TTC549 (cell line): ENCODE measurements around the gene RPL19.

Experiments
- FAIRE-seq: peaks from 2 replicates; lab custom pipeline; 2012; peaks lifted over from hg19 to GRCh38; lab: Jason Lieb, UNC

The RPL19 gene

DNA sequence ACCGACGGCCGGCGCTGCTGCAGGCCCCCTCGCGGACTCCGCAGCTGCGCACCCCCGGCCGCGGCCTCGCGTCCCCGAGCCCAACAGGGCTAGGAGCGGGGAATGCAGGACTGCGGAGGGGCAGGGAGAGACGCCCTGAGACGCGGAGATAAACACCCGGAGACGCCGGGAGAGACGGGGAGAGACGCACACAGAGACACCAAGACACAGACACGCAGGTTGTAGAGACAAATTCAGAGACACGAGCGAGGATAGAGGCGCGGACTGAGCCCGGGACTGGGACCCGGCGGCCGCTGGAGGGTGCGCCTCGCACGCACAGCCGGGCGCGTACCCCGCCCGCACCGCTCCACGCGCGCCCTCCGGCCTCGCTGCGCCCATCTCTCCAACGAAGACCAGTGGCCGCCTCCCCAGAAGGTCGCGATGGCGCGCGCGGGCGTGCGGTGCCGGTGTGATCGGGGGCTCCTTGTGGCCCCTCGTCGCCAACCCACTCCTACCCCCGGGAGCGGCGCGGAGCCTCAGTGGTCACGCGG, 24.8 kb downstream of the RPL19 start:
- no peak for FAIRE-seq

DNA sequence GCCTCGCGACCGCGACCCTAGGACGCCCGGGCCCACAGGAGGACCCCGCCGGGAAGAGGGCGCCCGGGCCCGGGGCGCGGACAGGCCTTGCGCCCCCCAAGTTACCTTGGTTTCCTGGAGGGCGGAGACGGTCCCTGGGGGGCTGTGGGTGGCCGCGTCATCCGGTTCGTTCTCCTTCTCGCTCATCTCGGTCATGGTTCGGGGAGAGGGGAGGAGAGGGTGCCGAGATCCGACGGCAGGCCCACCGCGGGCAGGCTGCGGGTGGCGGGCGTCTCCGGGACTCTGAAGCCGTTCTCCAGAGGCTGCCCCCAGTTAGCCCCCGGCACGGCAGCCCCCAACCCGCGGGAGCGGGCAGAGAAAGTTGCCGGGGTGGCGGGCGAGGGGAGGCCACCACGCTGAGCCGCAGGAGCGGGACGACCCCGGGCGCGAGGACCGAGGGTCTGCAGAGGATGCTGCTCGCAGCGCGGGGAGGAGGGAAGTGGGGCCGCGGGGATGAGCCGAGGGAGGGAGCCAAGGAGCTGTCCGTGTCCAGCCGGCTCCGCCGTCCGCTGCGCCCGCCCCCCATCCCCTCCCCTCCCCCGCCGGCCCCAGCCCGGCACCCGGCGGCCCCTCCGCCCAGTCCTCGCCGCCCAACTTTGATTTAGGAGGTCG, 25.4 kb downstream of the RPL19 start, which contains the start of gene STAC2:
Gene STAC2, minus strand, starts transcription at position 638 of the 651 bp plus-strand sequence. Its CDS starts 443 bp downstream, at position 195.
- FAIRE-seq = no peak

DNA sequence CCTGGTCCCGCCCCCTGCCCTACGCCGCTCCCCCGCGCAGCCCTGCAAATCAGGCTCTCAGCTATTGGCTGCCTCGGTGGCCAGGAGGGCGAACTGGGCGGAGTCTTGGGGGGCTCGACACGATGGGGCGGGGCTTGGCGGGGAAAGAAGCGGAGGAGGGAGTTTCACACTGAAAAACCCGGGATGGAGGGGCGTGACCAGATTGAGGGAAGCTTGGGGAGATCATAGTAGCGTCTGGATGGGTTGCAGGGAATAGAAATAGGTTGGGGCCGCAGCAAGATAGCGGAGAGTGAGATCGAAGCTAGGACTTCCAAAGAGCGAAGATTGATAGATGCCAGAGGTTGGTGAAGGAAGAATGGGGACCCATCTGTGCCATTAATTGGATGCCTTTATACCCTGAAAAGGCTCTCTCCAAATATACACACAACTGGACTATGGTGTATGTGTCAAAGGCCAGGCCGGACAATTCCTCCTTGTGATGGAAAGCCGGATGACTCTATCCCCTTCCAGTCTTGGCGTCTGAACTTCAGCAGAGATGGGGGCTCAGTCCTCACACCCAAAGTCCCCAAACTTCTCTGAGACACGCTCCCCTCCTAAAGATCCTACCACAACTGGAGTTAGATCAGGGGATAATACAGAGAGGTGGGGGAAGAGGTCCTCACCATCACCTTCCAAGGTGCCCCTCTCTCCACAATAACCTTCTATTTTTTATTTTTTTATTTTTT, 26.0 kb downstream of the RPL19 start:
- FAIRE-seq = peak; percentile 23

DNA sequence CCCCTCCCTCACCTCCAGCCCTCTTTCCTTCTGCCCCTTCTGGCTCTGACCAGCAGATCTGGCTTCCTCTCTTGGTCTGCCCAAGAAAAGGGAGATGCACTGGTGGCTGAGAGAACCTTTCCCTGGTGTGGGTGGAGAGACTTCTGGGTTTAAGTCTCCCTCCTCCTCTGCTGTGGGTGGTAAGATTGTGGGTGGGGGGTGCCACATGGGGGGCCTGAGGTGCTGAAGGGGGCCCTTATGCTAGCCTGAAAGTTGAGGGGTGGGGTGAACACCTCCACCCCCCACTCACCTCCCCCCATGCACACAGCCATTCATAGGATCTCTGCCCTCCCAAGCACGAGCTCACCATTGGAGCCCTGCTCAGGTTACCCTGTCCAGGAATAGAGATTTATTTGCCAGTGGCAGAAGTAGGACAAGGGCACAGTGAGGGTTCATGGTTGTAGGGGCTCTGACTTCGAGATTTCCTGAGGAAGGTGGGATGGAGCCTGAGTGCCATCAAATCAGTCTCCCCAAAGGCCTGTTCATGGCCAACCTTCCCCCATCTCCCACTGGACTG, 27.4 kb downstream of the RPL19 start:
- FAIRE-seq = no peak

DNA sequence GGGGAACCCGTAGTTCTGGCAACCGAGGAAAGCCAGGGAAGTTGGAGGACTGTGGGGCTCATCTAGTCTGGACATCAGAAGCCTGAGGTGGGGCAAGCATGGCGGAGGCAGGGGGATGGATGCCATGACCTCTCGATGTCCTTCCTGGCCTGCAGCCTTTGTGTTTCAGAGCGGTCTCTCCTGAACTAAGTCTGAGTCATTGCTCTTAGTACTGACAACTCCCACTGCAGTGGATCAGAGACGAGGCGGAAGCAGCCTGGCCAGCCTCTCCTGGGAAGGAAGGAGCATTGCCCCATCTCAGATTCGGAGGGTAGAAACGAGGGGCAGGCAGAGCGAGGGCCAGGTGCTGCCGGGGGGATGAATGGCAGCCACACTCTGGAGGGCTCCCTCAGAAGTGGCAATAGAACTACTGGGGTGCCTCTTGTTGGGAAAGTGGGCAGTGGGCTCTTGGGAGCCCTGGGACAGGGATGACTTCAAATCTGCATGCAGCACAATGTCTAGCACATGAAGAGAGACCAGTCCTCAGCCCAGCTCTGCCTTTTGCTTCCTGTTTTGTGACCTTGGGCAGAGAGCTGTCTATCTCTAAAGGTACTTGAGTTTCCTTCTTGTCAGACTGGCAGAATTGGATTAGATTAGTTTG, 29.3 kb downstream of the RPL19 start:
- no peak for FAIRE-seq

DNA sequence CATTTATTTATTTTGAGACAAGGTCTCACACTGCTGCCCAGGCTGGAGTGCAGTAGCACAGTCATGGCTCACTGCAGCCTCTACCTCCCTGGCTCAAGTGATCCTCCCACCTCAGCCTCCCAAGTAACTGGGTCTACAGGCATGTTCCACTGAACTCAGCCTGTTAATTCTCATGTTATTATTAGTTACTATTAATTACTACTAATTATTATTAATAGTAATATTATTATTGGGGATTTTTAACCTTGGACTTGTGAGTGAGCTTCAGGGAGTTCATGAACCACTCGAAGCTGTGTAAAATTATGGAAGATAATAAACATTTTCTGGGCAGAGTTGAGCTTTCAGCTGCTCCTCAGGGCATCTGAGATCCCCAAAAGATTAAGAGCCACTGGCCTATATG, 30.3 kb downstream of the RPL19 start:
- no peak for FAIRE-seq

DNA sequence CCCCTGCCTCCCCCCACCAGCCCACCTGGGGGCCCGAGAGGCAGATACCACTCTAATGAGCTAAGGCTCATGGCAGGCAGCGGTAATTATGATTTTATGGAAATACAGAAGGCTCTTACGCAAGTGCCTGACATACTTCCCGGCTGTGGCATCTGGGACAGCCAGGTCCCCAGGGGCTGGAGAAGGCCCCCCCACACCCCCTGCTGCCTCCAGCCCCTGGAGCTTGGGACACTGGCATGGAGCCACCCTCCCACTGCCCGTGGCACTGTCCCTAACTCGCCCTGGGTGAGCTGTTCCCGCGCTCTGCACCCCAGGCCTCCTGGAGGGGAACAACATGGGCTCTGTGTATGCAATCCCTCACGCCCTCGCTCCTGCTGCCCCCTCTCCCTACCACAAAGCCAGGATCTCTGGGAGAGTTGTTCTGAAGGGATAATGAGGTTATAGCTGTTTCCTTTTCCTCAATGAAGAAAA, 31.0 kb downstream of the RPL19 start:
- FAIRE-seq = no peak

DNA sequence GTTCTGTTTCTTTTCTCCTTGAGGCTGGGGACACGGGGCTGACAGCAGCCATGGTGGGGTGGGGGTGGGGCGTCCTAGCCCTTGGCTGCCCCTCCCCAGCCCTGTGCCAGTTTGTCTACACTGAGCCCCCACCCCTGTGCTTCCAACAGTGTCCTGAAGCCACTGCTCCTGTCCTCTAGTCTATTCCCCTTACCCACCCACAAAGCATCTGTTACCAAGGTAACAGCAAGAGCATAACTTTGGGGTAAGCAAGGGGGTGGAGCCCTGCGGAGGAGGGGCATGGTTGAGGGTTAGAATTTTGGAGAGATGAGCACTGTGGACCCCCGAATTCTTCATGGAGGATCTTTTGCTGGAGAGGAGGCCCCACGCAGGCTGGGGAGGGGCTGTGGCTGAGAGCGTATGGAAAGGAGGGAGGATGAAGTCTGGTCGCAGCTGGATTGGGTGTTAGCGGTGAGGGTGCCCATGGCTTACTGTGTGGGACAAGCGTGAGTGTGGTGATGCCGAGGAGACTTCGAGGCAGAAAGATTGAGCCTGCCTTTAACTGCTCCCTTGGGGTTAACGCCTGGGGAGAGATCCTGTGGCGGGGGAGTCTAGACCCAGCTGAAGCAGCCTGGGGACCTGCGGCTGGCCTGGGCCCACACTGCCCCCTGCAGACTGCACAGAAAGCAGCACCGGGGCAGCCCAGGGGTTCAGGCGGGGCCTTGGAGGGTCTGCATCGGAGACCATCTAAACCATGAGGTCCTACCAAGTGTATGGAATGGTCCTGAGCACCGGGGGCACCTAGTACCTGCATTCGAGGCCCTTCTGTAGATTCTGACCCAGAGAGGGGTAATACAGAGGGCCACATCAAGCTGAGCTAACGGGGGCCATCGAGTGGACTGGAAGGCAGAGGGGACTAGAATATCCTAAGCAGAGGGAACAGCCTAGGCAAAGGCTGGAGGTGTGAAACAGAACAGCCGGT, 31.8 kb downstream of the RPL19 start:
- FAIRE-seq = no peak

DNA sequence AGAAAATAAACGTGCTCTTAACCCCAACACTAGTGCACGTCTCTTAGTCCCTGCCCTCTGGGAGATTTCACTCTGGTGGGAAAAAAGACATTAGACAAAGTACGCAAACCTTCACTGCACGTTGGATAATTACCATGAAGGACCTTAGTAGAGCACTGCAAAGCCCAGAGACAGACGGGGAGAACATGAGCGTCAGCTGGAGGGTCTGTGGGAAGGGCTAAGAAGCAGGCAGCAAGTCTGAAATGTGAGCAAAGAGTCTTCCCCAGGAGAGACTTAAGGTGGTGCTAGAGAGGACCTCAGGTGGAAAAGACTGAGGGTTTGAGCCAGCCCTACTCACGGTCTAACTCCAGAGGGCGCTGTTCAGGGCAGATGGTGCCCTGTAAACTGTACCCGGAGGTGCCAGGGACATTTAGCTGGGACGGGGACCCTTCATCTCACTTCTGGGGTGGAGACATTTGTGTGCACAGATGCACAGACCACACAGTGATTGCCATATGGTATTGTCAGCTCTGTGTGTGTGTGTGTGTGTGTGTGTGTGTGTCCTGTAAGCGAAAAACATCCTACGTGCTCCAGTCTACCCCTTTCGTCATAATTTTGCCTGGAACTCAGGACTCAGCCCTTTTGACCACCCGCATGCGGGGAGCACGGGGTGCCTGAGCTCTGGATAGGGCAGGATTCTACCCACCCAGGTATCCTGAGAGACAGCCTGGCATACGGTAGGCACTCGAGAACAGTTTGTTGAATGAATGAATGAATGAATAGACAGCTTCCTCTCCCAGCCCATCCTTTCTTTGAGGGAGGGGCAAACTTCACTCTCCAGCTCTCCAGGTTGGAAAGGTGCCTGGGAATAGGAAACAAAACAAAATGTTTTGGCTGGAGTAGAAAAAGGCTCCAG, 35.7 kb downstream of the RPL19 start:
- FAIRE-seq = no peak

DNA sequence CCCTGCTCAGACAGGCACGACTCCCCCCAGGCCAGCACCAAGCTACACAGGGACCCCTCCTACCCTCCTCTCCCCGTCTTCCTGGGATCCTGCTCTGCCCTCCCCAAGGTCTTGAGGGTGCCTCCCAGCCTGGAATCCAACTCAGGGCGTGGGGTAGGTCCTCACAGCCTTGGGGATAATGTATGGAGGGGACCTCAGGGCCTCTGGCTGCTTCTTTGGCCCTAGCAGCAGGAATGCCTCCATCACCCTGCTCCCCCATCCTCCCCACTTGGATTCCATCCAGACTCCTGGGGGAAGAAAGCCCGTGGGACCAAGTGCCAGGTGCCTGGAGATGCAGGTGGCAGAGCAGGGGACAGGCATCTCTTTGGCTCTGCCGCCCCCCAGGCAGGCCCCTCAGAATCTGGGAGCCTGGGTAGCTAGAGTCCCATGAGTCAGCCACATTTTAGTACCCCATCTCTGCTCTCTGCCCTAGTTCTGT, 36.4 kb downstream of the RPL19 start:
- FAIRE-seq = no peak

DNA sequence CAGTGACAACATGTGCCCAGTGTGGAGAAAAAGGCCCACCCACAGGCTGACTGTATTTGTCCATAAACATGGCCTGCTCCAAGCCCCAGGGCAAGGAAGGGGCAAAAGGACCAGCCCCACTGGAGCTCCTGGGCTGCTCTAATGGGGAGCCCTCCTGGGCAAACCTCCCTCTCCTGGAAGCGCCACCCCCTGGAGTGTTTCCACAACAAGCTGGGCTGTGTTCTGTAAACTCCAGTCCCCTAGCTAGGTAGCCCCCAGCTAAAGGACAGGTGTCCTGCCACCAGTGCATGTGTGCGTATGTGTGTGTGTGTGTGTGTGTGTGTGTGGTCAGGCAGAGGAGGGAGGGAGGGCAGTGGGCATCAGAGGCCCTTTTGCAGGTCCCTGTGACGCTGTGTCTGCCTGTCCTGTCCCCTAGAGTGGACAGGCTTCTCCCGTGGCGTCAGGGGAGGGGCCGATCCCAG, 36.9 kb downstream of the RPL19 start:
- FAIRE-seq = no peak

DNA sequence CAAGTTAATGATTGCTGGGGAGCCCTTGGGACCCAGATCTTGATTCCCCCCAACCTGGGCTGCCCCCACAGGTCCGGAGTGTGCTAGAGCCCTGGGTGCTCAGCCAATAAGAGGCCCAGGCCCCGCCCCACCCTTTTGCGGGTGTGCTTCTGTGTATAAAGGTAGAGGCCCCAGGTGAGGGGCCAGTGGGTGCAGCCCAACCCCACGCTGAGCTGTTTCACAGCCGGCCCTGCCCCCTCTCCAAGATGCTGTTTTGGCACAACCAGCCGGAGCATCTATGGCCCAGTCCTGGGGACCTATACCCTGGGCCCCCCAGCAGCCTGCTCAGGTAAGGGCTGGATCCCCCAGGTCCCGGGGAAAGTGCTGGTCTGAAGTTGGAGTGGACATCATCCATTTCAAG, 37.5 kb downstream of the RPL19 start:
- FAIRE-seq = no peak

DNA sequence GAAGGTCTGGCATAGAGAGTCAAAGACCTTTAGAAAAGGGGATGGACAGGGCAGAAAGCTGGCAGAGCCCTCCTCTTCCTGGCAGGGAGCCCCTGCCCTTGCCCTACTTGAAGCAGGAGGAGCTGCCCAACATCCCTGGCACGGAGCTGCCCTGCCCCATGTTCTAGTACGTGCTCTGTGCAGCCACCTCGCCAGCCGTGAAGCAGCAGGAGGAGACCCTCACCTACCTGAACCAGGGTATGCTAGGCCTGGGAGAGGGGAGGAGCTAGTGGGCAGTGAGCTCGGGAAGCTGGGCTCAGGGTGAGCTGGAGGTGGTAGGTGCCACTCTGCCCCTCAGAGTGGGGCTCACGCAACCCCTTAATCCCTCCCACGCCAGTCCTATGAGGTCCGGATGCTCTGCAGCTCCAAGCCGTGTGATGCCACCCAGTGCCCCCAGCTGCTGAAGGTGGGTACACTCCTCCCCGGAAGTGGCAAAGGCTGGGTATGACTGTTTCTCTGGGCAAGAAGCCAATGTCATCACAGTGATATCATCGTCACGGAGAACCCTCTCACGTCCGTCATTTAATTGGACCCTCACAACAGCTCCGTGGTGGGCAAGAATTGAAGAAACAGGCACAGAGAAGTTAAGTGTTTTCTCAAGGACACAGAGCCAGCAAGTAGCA, 38.4 kb downstream of the RPL19 start:
- no peak for FAIRE-seq

DNA sequence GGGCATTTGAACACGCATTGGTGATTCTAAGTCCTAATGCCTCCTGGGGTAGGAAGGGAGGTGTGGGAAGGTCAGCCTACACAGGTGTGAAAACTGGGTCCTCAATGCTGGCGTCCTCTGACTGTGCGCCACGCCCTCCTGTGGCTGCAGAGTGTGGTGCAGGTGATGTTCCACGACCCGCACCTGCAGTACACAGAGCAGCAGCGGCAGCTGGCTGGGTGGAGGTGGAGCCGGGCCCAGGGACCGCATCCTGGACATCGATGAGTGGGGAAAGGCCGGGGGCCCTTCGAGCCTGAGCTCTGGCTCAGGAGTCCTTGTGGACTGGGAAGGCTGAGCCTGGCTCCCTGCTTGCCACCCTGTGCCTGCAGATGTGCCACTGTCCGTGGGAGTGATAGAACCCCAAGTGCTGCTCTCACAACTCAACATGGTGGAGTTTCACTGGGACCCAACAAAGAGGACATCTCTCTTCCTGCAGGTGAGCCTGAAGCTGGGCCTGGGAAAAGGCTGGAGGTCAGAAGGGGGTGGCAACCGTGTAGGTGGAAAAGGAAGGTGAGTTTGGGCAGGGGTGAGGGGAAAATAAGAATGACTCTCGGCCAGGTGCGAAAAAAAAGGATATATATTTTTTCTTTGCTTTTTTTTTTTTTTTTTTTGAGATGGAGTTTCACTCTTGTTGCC, 39.7 kb downstream of the RPL19 start:
- no peak for FAIRE-seq

DNA sequence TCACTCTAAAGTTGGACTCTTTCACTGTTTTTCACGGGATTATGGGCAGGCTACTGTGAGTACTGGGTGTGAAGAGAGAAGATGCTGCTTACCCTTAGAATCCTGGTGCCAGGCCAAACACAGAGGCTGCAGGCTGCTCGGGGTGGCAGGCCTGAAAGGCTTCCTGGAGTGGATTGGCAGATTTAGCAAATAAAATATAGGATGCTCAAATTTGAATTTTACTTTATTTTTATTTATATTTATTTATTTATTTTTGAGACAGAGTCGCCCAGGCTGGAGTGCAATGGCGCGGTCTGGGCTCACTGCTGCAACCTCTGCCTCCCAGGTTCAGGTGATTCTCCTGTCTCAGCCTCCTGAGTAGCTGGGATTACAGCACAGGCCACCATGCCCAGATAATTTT, 40.5 kb downstream of the RPL19 start:
- FAIRE-seq = no peak

DNA sequence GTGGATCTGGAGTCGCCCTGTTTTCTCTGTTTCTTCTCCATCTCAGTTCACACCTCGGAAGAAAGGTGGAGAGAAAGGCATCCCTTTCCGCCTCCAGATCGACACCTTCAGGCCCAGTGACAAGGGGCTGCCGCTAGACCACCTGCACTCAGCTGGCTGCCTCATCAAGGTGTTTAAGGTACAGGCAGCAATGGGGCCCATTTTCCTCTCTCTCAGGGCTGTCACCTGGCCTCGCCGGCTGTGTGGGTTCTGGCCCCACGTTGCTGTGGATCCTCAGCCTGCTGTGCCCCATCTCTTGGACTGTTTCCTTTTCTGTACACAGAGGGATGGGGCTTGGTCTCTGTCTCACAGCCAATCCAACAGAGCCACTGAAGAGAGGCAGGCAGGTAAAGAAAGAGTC, 43.1 kb downstream of the RPL19 start:
- no peak for FAIRE-seq

DNA sequence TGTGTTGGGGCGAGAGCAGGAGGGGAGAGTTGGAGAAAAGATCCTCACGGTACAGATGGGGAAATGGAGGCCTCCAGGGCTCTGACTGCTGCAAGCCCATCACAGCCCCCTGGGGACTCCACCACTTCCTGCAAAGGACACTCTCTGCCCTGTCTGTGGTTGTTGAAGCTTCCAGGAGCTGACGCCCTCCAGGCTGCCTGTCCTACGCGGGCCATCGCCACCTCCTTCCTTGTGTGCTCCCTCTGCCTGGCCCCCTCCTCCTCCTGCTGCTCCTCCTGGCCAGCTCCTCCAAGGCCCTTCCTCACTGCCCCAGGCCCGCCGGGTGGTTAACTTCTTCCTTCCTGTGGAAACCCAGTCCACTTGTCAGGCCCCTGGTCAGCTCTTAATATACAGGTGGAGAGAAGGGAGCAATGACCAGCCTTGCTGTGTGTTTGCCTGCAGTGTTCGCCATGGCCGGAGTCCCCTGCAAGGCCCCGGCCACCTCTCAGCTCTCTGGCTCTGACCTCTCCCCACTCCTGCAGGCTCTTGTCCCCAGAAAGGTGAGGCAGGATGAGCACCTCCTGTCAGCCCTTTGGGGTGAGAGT, 44.0 kb downstream of the RPL19 start:
- no peak for FAIRE-seq
